Spleen (tissue), 11 donors: Measurements from ENCODE around the gene VDAC1. TPM values are rescaled to one million over a fixed set of nuclear protein-coding genes. Genes with fewer than 3 reads are reported as not detected.

Source experiments
- DNase-seq: peaks from one replicate; pipeline ENCODE4 v3.0.0-alpha.2; 2020
- H3K27ac ChIP-seq, 8 donors: fragments of 200-600 bp; sonication (generic) in 7 of 8; 1 replicate in 4 of 8; 2 replicates in 4 of 8; pipeline versions ENCODE4 v1.5.0 to v1.8.0; 2016 to 2021; ENCODE audit warnings: inconsistent platforms in 4 of 8, mild to moderate bottlenecking in 4 of 8, moderate library complexity in 1 of 8
- H3K27me3 ChIP-seq, 7 donors: fragments of 200-600 bp; sonication (generic) in 6 of 7; replicated peaks in 1 of 7; 1 replicate in 4 of 7; 2 replicates in 3 of 7; pipeline versions ENCODE4 v1.5.0 to v1.8.0; 2016 to 2021; ENCODE audit warnings: inconsistent platforms in 3 of 7, mild to moderate bottlenecking in 1 of 7
- H3K36me3 ChIP-seq, 6 donors: fragments of 200-600 bp; sonication (generic) in 5 of 6; 1 replicate in 4 of 6; 2 replicates in 2 of 6; pipeline versions ENCODE4 v1.5.0 to v1.8.0; 2016 to 2021; ENCODE audit warnings: inconsistent platforms in 2 of 6
- H3K4me1 ChIP-seq, 6 donors: fragments of 200-600 bp; sonication (generic) in 5 of 6; 1 replicate in 3 of 6; 2 replicates in 3 of 6; pipeline versions ENCODE4 v1.5.0 to v1.8.0; 2016 to 2021; ENCODE audit warnings: inconsistent platforms in 3 of 6
- H3K4me3 ChIP-seq, 8 donors: fragments of 200-600 bp; sonication (generic) in 7 of 8; 1 replicate in 4 of 8; 2 replicates in 4 of 8; pipeline versions ENCODE4 v1.5.0 to v1.8.0; 2016 to 2021; ENCODE audit warnings: inconsistent platforms in 4 of 8, mild to moderate bottlenecking in 4 of 8, moderate library complexity in 2 of 8
- H3K9me3 ChIP-seq, 8 donors: fragments of 200-600 bp; sonication (generic) in 7 of 8; 1 replicate in 4 of 8; 2 replicates in 4 of 8; pipeline versions ENCODE4 v1.5.0 to v1.8.0; 2016 to 2021; ENCODE audit warnings: inconsistent platforms in 4 of 8
- CTCF ChIP-seq, 11 experiments: fragments of 200-600 bp in 7 of 11; fragments of 450-650 bp in 4 of 11; sonication (generic) in 4 of 11; IDR thresholded peaks in 8 of 11; conservative IDR thresholded peaks in 3 of 11; 1 replicate in 7 of 11; 2 replicates in 4 of 11; pipeline versions ENCODE4 v1.4.0 to v1.8.0; 2016 to 2021; ENCODE audit warnings: antibody characterized with exemption in 11 of 11, inconsistent platforms in 4 of 11, mild to moderate bottlenecking in 1 of 11
- POLR2A ChIP-seq, 3 donors: fragments of 450-650 bp; IDR thresholded peaks; one replicate each; pipeline ENCODE4 v1.5.1; 2017; ENCODE audit warnings: antibody characterized with exemption in 3 of 3, mild to moderate bottlenecking in 1 of 3
- POLR2AphosphoS5 ChIP-seq, 3 donors: sonication (generic); formaldehyde crosslinking; IDR thresholded peaks; one replicate each; pipeline ENCODE4 v1.5.1; 2017; ENCODE audit warnings: antibody characterized with exemption in 3 of 3
- WGBS, 5 donors: extraction: QIAGEN DNeasy Blood & Tissue Kit in 3 of 5; methylation state at CpG; one replicate each; pipeline versions ENCODE4 v1.1.5 to v1.1.7; 2013 to 2018; 5-methylcytosine and 5-hydroxymethylcytosine counted together
- intact Hi-C: fragments of 100-400 bp; cut with DNase I; formaldehyde crosslinking; loops from one replicate; pipeline ENCODE4 v1.15.0; 2023; ENCODE audit warnings: low total_unique reads
- polyA plus RNA-seq, 3 donors: library from polyadenylated mRNA; stranded (reverse); fragments of 200-250 nt; gene quantifications; one replicate each; pipeline ENCODE4 v1.2.1, GENCODE V29; 2013
- total RNA-seq, 7 donors: library from RNA; depleted of rRNA in 3 of 7; stranded (reverse); fragments of >200 nt in 3 of 7; fragmentation: NEBNext Ultra II Directional in 4 of 7; extraction: Animal tissue kit (Norgen Biotek cat#: 25700) in 4 of 7; gene quantifications; one replicate each; pipeline versions ENCODE4 v1.1.0 to v1.2.1, GENCODE V29; 2016 to 2021
- donor health status: healthy with polysubstance abuse.
- donor health status: DM: no; HTN: no; CAD: no; lungs with moderate emphysema.
- donor health status: DM: no; HTN: no; CAD: no.
- donor health status: Bipolar disorder and iron deficiency.
- donor health status: healthy.
- donor health status: DM: no; HTN: no; CAD: no.
- donor health status: DM: yes; HTN: yes; CAD: no.

VDAC1 gene
- total and polyA plus RNA-seq, 10 donors, result 53.3 to 100 (median 84.7) TPM

- no peaks in the 10 kb centered on the region for H3K36me3 ChIP-seq
- no peak overlapping the region for H3K27ac ChIP-seq
- intact Hi-C loops, result no loop called here
- H3K27me3 ChIP-seq, result no peaks in the 10 kb centered on the region
- no peak overlapping the region for H3K4me3 ChIP-seq
- no peak for DNase-seq
- WGBS, 5 donors, result 83 to 93% (median 93%) methylated on average over 3 of the region's 3 CpGs
- H3K9me3 ChIP-seq, result no peaks in the 10 kb centered on the region
- H3K4me1 ChIP-seq, result peaks cover 0 to 7% (median 0%) of the 10 kb centered on the region in 6 donors
- no peak for TF ChIP-seq POLR2AphosphoS5 (IDR thresholded peaks at IDR 0.05)
- TF ChIP-seq CTCF (IDR thresholded peaks at IDR 0.05 in 8 of 11, conservative IDR thresholded peaks at IDR 0.05 in 3 of 11), result no peak
- no peak for TF ChIP-seq POLR2A (IDR thresholded peaks at IDR 0.05)
Observed at GRCh38 chr5:133945568-133945967, 59.2 kb downstream of the VDAC1 start.

DNA sequence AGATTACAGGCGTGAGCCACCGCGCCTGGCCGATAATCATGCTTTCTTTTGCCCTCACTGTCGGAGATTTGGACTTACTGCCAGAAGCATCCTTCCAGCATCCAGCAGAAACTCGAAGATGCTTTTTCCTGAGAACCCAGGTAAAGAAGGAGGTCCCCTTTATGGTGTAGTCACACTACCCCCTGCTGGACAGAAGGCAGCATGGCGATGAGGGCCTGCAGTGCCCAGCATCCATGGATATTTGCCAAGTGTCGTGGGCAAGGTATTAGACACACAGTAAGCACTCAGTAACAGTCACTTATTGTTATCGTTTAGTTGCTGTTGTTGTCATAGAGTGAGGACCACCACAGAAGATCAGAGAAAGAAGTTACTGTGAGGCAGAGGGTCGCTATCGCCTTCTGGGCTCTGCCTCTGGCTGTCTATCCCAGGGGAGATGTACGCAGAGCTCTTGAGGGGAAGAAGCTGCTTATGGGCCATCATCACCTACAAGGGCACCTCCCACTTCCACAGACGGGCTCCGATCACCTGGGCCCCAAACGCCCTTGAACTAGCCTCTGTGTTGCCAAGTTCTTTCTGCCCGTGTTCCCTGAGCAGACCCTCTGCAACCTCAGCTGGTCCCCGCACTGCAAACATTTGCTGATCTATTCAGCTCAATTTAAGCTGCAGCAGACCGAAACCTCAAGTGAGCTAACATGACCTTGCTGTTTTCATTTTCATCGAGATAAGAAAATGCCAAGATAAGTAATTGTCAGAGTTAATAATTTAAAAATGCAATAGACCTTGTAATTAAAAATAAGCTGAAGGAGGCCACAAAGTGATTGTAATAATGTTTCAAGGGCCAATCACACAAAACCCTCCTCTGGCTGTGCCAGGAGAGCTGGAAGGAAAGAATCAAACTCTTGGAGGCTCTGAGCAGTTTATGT, 60.3 kb downstream of the VDAC1 start:
- Histone ChIP-seq H3K4me3 (no peak overlapping the region), H3K9me3 (no peaks in the 10 kb centered on the region), H3K4me1 (peaks cover 0 to 7% (median 0%) of the 10 kb centered on the region in 6 donors), H3K27ac (no peak overlapping the region), H3K27me3 (no peaks in the 10 kb centered on the region), H3K36me3 (no peaks in the 10 kb centered on the region)
- TF ChIP-seq POLR2A (IDR thresholded peaks at IDR 0.05) (no peak), CTCF (IDR thresholded peaks at IDR 0.05 in 8 of 11, conservative IDR thresholded peaks at IDR 0.05 in 3 of 11) (peak; percentile 49 to 83 (median 70))
- intact Hi-C loops, result no loop called here
- no peak for DNase-seq
- WGBS, 5 donors, result 63 to 78% (median 64%) methylated on average over 19 of the region's 19 CpGs

- intact Hi-C loops, result no loop called here
- Histone ChIP-seq H3K27me3 (no peaks in the 10 kb centered on the region), H3K27ac (no peak overlapping the region), H3K36me3 (no peaks in the 10 kb centered on the region), H3K4me3 (no peak overlapping the region), H3K9me3 (no peaks in the 10 kb centered on the region), H3K4me1 (peaks cover 0 to 15% (median 1%) of the 10 kb centered on the region in 6 donors)
- TF ChIP-seq CTCF (IDR thresholded peaks at IDR 0.05 in 8 of 11, conservative IDR thresholded peaks at IDR 0.05 in 3 of 11) (no peak), POLR2A (IDR thresholded peaks at IDR 0.05) (no peak), POLR2AphosphoS5 (IDR thresholded peaks at IDR 0.05) (no peak)
- 78 to 92% (median 84%) methylated on average over 3 to 7 of the region's 7 CpGs for WGBS, 5 donors
- DNase-seq, result no peak
Observed at GRCh38 chr5:133943475-133943817, 61.3 kb downstream of the VDAC1 start.

- Histone ChIP-seq H3K27ac (no peak overlapping the region), H3K36me3 (no peaks in the 10 kb centered on the region), H3K27me3 (no peaks in the 10 kb centered on the region), H3K4me1 (peaks cover 0 to 21% (median 3%) of the 10 kb centered on the region in 6 donors), H3K4me3 (no peak overlapping the region), H3K9me3 (no peaks in the 10 kb centered on the region)
- 80 to 87% (median 81%) methylated on average over 11 of the region's 11 CpGs for WGBS, 5 donors
- TF ChIP-seq POLR2AphosphoS5 (IDR thresholded peaks at IDR 0.05), result no peak
- no peak for TF ChIP-seq POLR2A (IDR thresholded peaks at IDR 0.05)
- no peak for TF ChIP-seq CTCF (IDR thresholded peaks at IDR 0.05 in 8 of 11, conservative IDR thresholded peaks at IDR 0.05 in 3 of 11)
- DNase-seq, result no peak
- intact Hi-C loops, result no loop called here
Observed at GRCh38 chr5:133942614-133943474, 61.9 kb downstream of the VDAC1 start.
